HG03097 (cell line): ENCODE measurements around the gene CCDC186.

Experiments
- ATAC-seq: cut with Tn5 transposase; IDR thresholded peaks from one replicate; pipeline ENCODE4 v1.9.1; 2021; ENCODE audit not compliant: unreplicated experiment, low FRiP score

CCDC186 gene

GRCh38 chr10:114073395-114074186 is 100.4 kb downstream of the CCDC186 start:
- no peak for ATAC-seq

- ATAC-seq, result no peak
These were observed 102.8 kb downstream of the CCDC186 start for GRCh38 chr10:114071178-114071577.
